ENCODE measurements around the gene ANAPC10.
"Not testable (repeated sequence)": the region's sequence is repeated elsewhere in the genome, so short reads cannot be mapped to it uniquely, and the experiment has no call there.

Gene ANAPC10

DNA sequence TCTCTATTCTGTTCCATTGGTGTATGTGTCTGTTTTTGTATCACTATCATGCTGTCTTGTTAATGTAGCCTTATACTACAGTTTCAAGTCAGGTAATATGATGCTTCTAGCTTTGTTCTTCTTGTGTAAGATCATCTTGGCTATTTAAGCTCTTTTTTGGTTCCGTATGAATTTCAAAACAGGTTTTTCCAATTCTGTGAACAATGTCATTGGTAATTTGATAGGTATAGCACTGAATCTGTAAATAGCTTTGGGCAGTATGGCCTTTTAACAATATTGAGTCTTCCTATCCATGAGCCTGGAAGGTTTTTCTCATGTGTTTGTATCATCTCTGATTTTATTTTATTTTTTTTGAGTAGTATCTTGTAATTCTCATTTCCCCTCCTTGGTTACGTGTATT, 94.3 kb downstream of the ANAPC10 start:
- DNase-seq (ENCODE audit: low spot score) = no peak

DNA sequence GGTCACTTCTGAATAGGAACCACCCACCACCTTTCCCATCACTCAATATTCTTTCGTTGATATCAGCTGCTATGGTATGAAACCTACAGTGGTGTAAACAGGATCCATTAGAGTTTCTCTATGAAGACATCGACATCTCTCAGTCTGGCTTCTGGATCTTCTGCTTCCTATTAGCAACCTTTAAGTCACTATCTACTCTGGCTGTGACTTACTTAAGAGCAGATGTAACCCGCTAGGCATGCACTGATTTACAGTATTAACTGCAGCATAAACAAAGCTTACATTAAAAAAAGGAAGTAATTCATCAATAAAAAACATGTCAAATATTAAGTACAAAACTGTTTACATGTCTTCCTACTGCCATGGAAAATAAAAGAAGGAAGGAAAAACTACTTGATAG, 96.4 kb downstream of the ANAPC10 start:
- no peak for DNase-seq (ENCODE audit: low spot score)

DNA sequence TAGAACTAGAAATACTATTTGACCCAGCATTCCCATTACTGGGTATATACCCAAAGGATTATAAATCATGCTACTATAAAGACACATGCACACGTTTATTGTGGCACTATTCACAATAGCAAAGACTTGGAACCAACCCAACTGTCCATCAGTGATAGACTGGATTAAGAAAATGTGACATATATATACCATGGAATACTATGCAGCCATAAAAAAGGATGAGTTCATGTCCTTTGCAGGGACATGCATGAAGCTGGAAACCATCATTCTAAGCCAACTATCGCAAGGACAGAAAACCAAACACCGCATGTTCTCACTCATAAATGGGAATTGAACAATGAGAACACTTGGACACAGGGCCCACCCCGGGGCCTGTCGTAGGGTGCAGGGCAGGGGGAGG, 97.3 kb downstream of the ANAPC10 start:
- not testable (repeated sequence) for DNase-seq (ENCODE audit: low spot score)

DNA sequence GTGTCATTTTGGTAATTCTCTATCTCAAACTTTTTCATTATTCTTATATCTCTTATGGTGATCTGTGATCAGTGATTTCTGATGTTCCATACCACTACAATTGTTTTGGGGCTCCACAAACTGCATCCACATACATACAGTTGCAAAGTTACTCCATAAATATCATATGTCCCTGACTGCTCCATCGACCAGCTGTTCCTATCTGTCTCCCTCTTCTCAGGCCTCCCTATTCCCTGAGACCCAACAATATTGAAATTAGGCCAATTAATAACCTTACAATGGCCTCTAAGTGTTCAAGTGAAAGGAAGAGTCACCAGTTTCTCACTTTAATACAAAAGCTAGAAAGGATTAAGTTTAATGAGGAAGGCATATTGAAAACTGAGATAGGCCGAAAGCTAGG, 108.7 kb downstream of the ANAPC10 start:
- no peak for DNase-seq (ENCODE audit: low spot score)

DNA sequence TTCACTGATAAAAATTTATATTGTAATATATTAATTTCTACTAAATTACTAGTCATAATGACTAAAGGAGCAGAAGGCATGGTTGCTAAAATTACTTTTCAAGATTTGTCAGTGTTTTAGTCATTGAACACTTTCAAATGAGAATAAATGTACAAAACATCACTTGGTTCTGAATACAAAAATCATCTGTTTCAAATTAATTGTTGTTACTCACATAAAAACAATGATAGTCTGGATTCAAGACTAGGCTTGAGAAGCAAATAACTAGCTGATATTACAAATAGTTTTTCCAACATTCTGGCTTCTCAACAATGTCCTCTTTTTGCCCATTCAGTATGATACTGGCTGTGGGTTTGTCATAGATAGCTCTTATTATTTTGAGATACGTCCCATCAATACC, 112.5 kb downstream of the ANAPC10 start:
- no peak for DNase-seq (ENCODE audit: low spot score)

DNA sequence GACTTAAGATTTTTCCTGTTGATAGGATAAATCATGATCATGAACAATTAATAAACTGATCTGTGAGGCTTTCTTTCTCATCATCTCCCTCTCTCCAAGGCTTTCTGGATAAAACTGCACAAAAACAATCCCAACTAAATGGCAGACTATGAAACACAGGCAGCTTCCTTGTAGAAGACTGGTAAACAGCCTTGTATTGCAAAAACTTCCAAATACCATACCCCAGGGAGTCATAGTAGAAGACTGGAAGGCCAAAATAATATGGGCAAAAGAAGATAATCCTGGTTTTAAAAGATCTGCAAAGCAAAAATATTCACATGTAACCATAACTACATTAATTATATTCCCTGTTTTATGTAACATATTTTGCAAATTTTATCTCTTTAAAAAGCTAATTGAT, 113.0 kb downstream of the ANAPC10 start:
- no peak for DNase-seq (ENCODE audit: low spot score)

DNA sequence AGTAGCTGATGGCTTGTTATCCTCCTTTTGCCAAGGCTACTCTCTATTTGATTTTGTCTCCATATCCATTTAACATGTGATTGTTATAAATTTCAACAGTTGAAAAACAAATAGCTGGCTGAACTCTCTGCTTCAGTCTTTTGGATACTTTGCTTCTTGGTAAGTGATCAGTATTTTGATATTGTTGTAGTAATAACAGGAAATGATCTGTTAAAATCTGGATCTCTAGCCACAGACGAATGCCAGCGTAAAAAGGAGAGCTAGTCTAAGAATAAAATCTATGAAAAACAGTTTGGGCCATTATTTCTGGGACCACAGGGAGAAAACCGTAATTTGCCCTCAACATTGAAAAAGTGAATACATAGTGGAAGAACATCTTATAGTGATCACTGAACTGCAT, 113.8 kb downstream of the ANAPC10 start:
- no peak for DNase-seq (ENCODE audit: low spot score)

DNA sequence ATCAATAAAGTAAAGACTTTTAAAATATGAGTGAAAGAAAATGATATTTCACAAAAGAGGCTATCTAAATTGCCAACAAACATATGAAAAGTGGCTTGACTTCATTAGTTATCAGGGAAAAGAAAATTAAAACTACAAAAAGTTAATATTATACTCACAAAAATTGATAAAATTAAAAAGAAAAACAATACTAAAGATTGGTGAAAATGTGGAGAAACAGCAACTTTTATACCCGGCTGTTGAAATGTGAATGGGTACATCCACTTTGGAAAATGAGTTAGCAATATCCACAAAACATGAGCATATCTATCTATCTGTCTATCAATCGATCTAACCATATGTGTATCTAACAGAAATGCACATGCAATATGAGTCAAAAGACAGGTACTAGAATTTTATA, 122.3 kb downstream of the ANAPC10 start:
- no peak for DNase-seq (ENCODE audit: low spot score)

DNA sequence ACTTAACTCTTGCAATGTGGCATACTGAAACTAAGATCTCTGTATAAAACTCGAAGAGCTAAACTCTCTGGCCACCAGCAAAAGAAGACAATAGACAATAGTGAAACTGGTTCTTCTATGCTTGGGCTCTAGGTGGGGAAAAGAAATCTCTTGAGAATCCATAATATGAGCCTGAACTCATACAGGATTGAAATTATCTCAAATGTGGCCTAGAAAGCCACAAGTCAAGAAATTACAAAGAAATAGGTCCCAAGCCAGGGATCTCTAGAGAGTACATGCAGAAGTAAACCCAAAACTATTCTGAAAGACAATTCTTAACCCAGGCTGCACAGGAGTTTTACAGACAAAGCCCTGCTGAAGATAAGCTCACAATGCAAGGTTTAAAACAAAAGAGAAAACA, 127.4 kb downstream of the ANAPC10 start:
- no peak for DNase-seq (ENCODE audit: low spot score)

DNA sequence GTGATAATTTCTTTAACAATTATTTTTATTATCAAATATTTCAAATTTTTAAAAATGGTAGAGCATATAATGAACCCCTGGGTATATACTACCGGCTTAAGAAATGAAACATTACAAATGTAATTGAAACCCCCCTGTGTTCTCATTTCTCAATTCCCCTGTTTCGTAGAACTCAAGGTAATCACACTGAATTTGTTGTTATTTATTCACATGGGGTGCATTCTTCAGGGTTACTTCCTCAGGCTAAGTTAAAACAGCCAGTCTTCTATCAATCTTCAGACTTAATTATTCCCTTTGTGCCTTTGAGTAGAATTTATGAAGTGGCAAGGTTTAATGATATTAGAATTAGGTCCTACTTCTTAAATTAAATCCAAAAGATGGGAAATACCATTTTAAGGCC, 128.2 kb downstream of the ANAPC10 start:
- DNase-seq (ENCODE audit: low spot score) = no peak

DNA sequence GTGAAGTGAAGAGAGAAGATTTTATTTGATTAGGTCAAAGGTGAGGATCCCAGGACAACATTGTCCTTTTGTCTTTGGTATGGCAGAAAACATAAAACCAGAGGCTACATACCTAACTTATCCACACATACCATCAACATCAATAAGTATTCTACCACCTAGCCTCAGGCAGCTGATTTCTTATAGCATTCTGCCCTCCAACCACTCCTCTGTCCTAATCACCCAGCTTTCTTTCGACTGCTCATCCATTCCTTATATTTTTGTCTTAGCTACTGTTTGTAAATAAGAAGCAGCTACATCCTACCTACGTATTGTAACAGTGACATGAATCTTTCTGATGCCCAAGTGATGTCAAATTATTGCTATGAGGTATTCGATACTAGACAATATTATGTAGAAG, 129.4 kb downstream of the ANAPC10 start:
- DNase-seq (ENCODE audit: low spot score) = no peak

DNA sequence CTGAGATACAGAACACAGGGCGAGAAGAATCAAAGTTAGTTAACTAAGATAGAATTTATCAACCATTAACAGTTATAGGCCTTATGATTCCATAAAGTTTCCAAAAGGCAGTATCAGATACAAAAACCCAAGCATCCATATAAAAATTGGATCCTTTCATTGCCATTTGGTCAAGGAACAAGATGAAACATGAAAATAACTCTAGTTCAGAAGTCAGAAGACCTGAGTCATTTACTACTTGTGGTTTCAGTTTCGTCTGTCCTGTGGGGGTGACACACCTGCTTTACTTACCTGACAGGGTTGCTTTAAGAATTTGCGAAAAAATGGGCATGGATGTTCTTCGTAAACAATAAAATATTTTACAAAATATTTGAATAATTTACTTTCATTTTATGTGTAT, 130.8 kb downstream of the ANAPC10 start:
- DNase-seq (ENCODE audit: low spot score) = no peak

DNA sequence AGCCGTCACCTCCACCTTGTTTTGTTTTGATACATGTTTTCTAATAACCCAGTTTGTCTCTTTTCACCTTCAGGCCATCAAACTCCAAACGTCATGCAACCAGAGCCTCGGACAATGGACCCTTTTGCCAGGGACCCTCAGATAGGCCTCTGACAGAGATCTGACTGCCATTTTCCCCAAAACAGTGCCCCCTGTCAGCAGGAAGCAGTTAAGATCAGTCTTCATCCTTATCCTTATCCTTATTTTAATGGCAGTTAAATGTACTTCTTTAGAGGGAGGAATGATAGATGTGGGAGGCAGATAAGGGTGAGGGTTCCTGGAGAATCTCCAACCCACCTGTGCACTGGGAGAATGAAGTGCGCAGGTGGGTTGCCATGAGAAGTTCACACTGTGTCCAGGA, 135.7 kb downstream of the ANAPC10 start:
- DNase-seq (ENCODE audit: low spot score) = no peak

DNA sequence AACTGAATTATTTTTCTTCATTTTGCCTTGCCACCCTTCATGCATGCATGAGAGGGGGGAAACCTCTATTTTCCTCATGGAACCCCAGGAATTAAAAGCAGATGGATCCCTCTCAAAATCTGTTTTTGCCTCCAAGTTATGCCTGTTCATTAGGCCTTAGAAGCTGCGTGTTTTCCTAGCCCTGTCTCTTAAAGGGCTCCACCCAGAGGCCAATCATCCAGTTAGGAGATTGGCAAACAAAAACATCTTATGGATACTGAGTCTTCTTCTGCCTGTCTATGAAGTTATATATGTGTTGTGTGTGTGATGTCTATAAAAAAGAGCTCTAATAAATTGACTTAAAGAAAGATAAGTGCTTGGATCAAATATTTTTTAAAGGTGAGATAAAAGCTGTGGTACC, 142.9 kb downstream of the ANAPC10 start:
- DNase-seq (ENCODE audit: low spot score) = no peak

DNA sequence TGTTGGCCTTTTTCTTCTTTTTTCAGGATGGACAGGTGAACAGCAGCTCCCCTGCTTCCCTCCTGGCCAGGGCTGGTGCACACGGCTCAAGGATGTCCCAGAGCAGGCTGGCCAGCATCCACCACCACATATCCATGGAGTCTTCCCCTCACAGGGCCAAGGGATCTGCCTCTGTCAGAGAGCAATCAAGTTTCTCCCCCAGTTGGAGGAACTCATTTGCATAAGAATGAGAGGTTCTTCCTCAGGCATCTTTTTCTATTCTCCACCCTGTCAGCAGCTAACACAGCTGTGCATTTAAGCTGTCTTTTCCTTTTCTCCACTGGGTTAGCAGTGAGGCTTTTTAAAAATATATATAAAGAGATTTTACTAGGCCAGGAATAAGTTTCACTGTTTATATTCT, 143.8 kb downstream of the ANAPC10 start:
- DNase-seq (ENCODE audit: low spot score) = no peak

DNA sequence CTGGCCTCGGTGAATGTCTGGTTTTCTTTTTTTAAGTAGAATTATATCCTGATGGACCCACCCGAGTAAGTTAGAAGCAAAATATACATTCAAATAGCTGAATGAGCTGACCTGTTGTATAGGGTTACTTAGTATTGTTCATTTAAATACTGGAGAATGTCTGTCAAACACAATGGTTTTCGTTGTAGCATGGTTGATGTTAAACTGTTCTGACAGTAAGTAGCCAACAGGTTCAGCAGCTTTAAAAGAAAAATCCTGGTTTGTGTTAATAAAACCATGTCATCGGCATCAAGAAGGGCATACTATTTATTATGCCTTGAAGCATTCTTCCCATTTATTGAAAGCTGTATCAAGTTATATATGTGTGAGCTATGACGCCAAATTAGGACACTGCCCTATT, 149.6 kb downstream of the ANAPC10 start:
- DNase-seq (ENCODE audit: low spot score) = no peak

DNA sequence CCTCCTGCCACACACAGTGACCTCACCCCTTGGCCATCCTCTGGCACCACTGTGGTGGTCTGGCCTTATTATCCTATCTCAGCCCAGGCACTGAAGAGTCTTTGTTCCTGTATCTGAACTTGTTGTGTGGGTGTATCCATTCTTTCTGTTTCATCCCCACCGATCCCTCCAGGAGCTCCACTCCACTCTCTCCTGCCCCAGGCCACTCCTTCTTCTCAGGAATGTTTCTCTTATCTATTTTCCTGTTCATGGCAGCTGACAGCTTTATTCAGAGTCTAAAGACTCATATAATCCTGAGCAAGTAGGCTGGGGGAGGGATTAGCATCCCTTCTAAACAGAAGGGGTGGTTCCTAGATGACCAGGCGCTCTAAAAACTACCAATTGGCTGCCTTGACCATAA, 150.0 kb downstream of the ANAPC10 start:
- no peak for DNase-seq (ENCODE audit: low spot score)
